ENCODE measurements around the gene IMMP2L.

DNA sequence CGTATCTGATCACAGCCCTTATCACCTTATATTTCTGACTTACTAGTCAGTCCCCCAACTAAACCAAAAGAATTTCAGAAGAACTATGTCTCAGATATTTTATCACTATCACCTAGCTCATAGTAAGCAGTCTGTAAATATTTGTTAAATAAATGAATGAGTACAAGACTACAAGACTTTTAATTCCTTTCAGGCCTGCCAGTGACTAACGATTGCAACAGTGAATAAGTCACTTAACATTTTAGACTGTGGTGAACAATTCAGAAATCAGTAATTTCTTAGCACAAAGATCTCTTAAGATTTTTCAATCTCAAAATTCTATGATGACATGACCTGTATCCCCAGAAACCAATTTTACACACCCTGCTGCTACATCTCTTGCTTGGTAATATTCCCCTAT lies 162.2 kb downstream of the IMMP2L start:
- TF ChIP-seq CTCF (optimal IDR thresholded peaks at IDR 0.05 in 1 of 3, IDR thresholded peaks at IDR 0.05 in 1 of 3, conservative IDR thresholded peaks at IDR 0.05 in 1 of 3; ENCODE audit: extremely low read depth in 1 of 3, insufficient read depth in 2 of 3, low read length in 3 of 3) (no peak), EZH2 (IDR thresholded peaks at IDR 0.05; ENCODE audit: low read length) (no peak)

Data from keratinocyte (primary cell).